Duodenal mucosa (tissue), 2 donors: ENCODE data around the gene ABLIM2.
A peak's percentile ranks its signal among the peaks of the same experiment; 100 is the strongest.

ENCODE experiments used
- H3K27ac ChIP-seq: one replicate; pipeline ENCODE4 v1.7.0; 2013; ENCODE audit warnings: low read depth, low read length
- H3K27me3 ChIP-seq, 2 donors: one replicate each; pipeline ENCODE4 v1.7.0; 2013; ENCODE audit warnings: low read length in 2 of 2, control low read depth in 1 of 2; ENCODE audit not compliant: insufficient read depth in 2 of 2, control insufficient read depth in 1 of 2
- H3K36me3 ChIP-seq, 2 donors: one replicate each; pipeline ENCODE4 v1.7.0; 2013; ENCODE audit warnings: low read length in 2 of 2, control low read depth in 1 of 2; ENCODE audit not compliant: insufficient read depth in 2 of 2, control insufficient read depth in 1 of 2
- H3K4me1 ChIP-seq, 2 donors: one replicate each; pipeline ENCODE4 v1.7.0; 2013; ENCODE audit warnings: low read length in 2 of 2, control low read depth in 1 of 2; ENCODE audit not compliant: insufficient read depth in 2 of 2, control insufficient read depth in 1 of 2
- H3K4me3 ChIP-seq, 2 donors: one replicate each; pipeline ENCODE4 v1.7.0; 2013; ENCODE audit warnings: low read length in 2 of 2, low read depth in 1 of 2
- H3K9ac ChIP-seq, 2 donors: one replicate each; pipeline ENCODE4 v1.7.0; 2013; ENCODE audit warnings: low read length in 2 of 2, low read depth in 1 of 2
- H3K9me3 ChIP-seq, 2 donors: one replicate each; pipeline ENCODE4 v1.7.0; 2013; ENCODE audit warnings: low read length in 2 of 2, control low read depth in 1 of 2; ENCODE audit not compliant: control insufficient read depth in 1 of 2

Gene ABLIM2

DNA sequence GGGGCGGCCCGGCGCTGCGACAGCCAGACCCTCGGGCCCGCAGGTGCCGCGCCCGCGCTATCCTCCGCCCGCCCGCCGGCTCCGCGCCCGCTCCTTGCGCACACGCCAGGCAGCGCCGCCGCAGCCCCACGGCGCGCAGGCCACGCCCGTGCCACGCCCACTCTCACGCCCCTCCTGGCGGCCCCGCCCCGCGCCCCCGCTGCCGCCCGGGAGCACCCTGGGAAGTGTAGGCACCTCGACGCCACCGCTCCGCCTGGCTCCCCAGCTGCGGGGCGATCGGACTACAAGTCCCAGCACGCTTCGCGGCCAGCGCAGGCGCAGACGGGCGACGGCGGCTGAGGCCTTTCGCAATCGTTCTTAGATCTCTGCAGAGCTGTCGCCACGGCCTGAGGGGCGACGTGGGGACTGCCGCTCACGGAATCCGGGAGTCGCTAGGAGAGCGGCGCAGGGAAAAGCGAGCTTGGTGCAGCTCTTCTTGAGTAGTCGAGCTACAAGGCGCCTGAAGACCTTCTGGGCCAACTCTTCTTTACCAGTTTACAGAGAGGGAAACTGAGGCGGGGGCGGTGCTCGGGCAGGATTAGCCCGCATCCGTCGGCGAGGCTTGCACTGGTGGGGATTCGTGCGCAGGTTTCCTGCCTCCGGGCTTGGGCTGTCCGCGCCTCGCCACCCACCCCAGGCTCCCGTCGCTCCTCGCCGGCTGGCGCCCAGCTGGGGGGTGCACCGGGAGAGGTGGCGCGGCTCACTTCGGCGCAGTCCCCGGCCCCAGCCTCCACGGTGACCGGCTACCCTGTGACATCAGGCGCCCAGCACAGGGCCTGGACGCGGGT is at the start of gene ABLIM2:
TSS of gene ABLIM2 (minus strand) at position 104 of the 827 bp plus-strand sequence. CDS start 124 bp downstream, outside the sequence.
- Histone ChIP-seq H3K27me3 (peaks cover 0 to 11% of the 10 kb centered on the region in 2 donors), H3K9ac (peak within 1 kb of the TSS; percentile 68 to 87), H3K27ac (peak within 1 kb of the TSS; percentile 13), H3K36me3 (no peaks in the 10 kb centered on the region), H3K4me3 (peak within 1 kb of the TSS; percentile 87 to 94), H3K4me1 (peaks cover 0 to 22% of the 10 kb centered on the region in 2 donors), H3K9me3 (no peaks in the 10 kb centered on the region)

DNA sequence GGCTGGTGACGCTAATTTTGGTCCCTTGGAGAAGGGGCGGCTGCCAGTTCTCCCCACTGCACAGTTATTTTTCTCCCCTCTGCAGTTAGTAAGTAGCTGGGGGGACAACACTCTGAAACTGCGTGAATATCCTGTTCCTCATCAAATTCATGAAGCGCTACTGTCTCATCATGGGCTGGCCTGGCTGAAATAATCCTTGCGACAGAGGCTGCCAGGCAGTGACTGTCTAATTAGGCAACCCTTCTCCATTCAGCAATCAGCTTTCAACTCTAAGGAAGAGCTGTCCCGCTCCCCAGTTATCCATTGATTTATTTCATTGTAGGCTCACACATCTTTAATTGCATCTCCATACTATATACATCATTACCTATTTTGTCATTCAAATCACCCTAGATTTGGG is 48.7 kb upstream of the ABLIM2 start:
- no peak overlapping the region for H3K4me3 ChIP-seq
- no peak overlapping the region for H3K9ac ChIP-seq
- no peaks in the 10 kb centered on the region for H3K9me3 ChIP-seq
- H3K36me3 ChIP-seq = peaks cover 0 to 6% of the 10 kb centered on the region in 2 donors
- no peak overlapping the region for H3K27ac ChIP-seq
- no peaks in the 10 kb centered on the region for H3K27me3 ChIP-seq
- peaks cover 5 to 10% of the 10 kb centered on the region in 2 donors for H3K4me1 ChIP-seq

DNA sequence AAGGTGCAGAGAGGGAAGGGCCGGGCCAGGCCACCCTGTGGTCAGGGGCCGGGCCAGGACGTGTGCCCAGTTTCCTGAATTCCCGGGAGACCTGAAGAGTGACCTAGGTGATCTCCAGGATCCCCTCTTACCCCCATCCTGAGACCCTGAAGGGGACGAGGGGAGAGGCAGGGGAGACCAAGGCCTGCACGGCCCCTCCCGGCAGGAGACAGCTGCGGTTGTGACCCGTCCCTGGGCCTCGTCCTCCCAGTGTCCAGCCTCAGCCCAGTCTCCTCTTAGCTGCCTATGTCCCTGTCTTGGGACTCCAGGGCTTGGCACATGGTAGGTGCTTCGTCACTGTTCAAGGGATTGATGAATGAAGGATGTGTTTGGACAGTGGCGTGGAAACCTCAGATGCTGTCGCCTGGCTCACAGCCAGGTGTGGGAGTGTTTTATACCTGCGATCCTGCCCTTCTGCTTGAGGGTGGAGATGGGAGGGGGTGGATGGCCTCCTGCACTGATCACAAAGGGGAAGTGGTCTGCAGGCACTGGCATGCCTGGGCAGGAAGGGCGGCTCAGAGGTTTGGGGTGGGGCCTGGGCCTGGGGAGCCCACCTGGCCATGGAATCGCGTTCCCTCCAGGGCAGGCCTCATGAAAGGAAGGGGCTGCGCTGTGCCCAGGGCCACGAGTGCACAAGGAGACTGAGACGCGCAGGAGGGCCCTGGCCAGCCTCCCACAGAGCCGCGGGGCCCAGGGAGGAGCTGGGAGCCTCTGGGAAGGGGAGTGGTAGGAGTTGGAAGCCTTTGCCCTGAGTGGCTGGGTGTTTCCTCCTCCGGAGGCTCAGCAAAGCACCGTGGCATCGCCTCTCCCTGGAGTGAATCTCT is 47.4 kb upstream of the ABLIM2 start:
- Histone ChIP-seq H3K9ac (no peak overlapping the region), H3K27me3 (no peaks in the 10 kb centered on the region), H3K4me1 (peaks cover 11 to 21% of the 10 kb centered on the region in 2 donors), H3K36me3 (peaks cover 0 to 6% of the 10 kb centered on the region in 2 donors), H3K9me3 (no peaks in the 10 kb centered on the region), H3K27ac (no peak overlapping the region), H3K4me3 (no peak overlapping the region)

DNA sequence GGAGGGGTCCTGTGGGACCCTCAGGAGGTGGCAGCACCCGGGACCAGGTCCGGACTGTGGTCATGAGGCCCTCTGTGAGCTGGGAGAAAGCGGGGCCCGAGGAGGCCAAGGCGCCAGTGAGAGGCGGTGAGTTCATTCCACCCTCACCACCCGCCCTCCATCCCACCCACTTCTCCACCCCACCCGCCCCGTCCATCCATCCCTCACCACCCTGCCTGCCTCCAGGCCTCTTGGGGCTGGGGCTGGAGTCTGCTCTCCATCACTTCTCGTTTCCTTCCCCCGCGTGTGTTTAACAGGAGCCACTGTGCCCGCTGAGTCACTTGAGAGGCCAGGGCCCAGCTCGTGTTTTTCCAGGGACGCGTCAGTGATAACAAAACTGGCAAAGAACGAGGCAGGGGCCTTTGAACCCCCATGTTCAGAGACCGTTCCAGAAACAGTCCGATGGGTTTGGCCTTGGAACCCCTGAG is 46.7 kb upstream of the ABLIM2 start:
- Histone ChIP-seq H3K9me3 (no peaks in the 10 kb centered on the region), H3K4me3 (no peak overlapping the region), H3K4me1 (peaks cover 18 to 28% of the 10 kb centered on the region in 2 donors), H3K27ac (no peak overlapping the region), H3K9ac (no peak overlapping the region), H3K27me3 (no peaks in the 10 kb centered on the region), H3K36me3 (peaks cover 0 to 6% of the 10 kb centered on the region in 2 donors)

DNA sequence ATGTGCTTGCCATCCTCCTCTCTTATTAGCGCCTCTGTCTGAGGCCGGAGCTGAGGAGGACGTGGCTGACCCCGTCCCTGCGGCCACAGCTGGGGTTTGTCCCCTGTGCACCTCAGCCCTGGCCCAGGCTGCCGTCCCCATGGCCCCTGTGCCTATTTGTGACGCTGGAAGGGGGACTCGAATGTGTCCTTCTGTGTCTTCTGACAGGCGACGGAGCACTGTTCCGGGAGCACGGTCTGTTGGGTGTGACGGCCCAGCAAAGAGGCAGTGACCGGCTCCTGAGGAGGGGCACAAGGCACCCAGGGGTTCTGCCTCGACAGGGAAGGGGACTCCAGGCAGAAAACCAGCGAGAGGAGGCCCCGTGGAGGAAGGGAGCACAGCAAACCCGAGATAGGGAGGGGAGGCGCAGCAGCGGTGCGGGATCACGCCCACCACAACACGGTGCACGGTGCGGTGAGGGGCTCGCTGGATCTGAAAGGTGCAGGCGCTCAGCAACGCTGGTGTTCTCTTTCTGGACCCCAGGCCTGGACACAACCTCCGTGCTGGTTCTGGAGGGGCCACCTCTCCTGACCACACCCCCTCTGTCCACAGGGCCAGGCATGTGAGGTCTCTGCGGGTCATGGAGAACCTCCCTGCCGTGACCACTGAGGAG is 46.1 kb upstream of the ABLIM2 start:
- Histone ChIP-seq H3K9me3 (no peaks in the 10 kb centered on the region), H3K4me1 (peaks cover 23 to 34% of the 10 kb centered on the region in 2 donors), H3K27ac (no peak overlapping the region), H3K9ac (no peak overlapping the region), H3K27me3 (no peaks in the 10 kb centered on the region), H3K36me3 (peaks cover 0 to 6% of the 10 kb centered on the region in 2 donors), H3K4me3 (no peak overlapping the region)

DNA sequence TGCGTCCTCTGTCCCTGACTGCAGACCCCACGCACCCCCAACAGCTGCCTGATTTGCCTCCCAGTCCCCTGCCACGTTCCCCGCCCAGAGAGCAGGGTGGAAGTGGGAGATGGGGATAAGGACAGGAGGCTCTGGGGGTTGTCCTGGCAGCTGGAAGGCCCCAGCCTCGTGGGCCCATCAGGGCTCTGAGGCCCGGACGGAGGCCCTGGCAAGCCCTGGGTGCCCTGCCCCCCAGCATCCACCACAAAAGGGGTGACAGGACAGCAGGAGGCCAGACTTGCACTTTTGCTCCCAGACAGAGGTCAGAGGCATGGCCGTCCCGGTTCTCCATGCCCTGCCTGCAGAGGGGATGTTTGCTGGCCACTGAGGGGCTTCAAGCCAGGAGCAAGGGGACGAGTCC is 45.2 kb upstream of the ABLIM2 start:
- Histone ChIP-seq H3K27me3 (no peaks in the 10 kb centered on the region), H3K36me3 (peaks cover 0 to 6% of the 10 kb centered on the region in 2 donors), H3K4me3 (no peak overlapping the region), H3K4me1 (peaks cover 28 to 41% of the 10 kb centered on the region in 2 donors), H3K27ac (no peak overlapping the region), H3K9ac (no peak overlapping the region), H3K9me3 (no peaks in the 10 kb centered on the region)

DNA sequence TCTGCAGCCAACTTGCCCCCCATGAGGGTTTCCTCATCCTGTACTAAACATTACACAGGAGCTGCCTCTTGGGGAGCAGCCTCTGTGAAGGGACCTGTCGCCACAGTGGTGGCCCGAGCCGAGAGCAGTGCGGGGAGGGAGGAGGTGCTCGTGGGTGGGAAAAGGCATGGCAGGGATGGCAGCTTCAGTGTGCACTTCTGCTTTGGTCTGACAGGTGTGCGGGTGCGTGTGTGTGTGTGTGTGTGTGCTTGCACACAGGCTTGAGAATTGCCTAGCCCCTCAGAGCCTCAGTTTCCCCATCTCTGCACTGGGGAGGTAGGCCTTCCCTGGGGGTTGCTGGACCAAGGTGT is 44.4 kb upstream of the ABLIM2 start:
- Histone ChIP-seq H3K4me3 (no peak overlapping the region), H3K27me3 (no peaks in the 10 kb centered on the region), H3K4me1 (peaks cover 36 to 49% of the 10 kb centered on the region in 2 donors), H3K27ac (no peak overlapping the region), H3K9me3 (no peaks in the 10 kb centered on the region), H3K9ac (no peak overlapping the region), H3K36me3 (peaks cover 0 to 6% of the 10 kb centered on the region in 2 donors)

DNA sequence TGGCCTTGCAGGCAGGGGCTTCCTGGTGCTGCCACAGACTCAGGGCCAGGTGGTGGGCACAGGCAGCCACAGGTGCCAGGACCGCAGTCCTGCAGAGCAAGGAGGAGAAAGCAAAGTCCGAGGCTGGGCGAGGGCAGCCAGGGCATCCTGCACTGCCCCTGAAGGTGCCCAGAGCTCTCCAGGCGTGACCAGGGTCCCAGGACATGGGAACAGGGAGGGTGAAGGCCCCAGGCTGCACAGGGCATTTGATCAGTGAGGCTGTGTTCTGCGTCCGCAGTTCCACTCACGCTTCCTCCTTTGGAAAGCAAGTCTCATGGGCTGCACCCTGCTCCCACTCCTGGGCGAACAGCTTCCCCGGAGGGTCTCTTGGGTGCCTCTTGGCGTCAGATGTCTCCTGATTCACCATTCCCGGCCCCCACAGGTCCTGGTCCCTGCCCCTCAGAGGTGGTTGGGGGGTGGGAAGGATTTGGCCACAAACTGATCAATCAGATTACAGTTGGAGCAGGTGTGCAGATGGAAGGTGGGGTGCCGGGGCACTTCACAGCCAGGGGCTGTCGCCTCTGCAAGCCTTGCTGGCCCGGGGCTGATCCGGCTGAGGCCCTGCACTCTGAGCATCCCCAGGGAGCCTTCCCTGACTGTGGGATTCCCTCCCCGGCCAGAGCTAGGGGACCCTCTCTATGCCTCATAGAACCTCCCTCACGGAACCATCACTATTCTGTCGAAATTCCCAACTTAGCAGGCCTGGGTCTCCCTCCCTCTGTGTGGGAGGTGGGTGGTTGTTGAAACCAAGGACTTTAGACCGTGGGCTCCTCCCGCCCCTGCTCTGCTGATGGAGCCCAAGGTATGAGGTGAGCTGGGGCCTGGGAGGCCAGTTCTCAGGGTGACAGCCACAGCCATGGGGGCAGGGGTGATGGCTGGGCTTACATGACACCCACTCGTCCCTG is 43.8 kb upstream of the ABLIM2 start:
- no peak overlapping the region for H3K27ac ChIP-seq
- no peaks in the 10 kb centered on the region for H3K9me3 ChIP-seq
- no peaks in the 10 kb centered on the region for H3K27me3 ChIP-seq
- H3K4me1 ChIP-seq = peaks cover 36 to 49% of the 10 kb centered on the region in 2 donors
- no peak overlapping the region for H3K9ac ChIP-seq
- H3K36me3 ChIP-seq = no peaks in the 10 kb centered on the region
- H3K4me3 ChIP-seq = peak overlapping the region in 1 of 2 donors; percentile 2

DNA sequence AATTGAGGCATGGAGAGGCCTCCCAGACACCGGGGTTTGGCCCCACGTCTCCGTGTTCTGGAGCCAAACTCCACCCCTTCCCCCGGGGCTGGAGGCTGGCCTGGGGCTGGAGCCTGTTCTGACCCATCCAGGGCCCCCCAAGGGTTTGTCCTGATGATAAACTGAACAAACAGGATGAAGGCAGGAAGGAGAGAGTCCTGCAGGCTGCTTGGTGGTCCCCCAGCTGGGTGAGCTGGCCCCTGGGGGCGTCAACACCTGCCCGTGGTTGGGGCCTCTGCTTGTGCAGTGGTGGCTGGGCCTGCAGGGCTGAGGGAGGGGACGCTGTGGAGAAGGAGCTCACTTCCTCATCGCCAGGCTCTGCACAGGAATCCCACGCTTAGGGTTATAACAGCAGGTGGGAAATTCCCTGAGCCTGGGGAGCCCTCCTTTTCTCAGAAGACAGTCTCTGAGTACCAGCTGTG is 42.7 kb upstream of the ABLIM2 start:
- peak overlapping the region; percentile 58 to 75 for H3K4me3 ChIP-seq
- H3K9ac ChIP-seq = peak overlapping the region in 1 of 2 donors; percentile 79
- no peaks in the 10 kb centered on the region for H3K27me3 ChIP-seq
- H3K36me3 ChIP-seq = no peaks in the 10 kb centered on the region
- no peaks in the 10 kb centered on the region for H3K9me3 ChIP-seq
- peaks cover 36 to 45% of the 10 kb centered on the region in 2 donors for H3K4me1 ChIP-seq
- peak overlapping the region; percentile 74 for H3K27ac ChIP-seq
